Measurements from ENCODE around the gene GMPPA. TPM values are rescaled to one million over a fixed set of nuclear protein-coding genes. Genes with fewer than 3 reads are reported as not detected.

Gene GMPPA
- total RNA-seq, 1 donor from 2014 or later = 33.9 TPM

- no peak for DNase-seq (ENCODE audit: extremely low read depth, low read depth, low spot score)
Measured at GRCh38 chr2:219484343-219485200, 14.1 kb upstream of the GMPPA start.

DNA sequence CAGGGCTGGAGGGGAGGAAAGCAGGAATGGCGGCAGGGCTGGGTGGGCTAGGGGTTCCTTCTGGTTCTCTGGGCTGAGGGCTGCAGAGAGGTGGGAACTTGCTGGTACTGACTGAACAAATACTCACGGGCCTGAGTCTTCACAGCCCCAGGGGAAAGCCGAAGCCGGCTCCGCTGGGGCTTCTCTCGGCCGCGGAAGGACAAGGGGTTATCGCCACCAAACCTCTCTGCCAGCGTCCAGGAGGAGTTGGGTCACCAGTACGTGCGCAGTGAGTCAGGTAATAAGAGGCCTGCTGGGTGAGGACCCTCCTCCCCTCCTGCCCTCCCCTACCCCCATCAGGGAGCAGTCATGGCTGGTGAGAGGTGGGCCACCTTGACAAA, 13.5 kb upstream of the GMPPA start:
- no peak for DNase-seq (ENCODE audit: extremely low read depth, low read depth, low spot score)

DNA sequence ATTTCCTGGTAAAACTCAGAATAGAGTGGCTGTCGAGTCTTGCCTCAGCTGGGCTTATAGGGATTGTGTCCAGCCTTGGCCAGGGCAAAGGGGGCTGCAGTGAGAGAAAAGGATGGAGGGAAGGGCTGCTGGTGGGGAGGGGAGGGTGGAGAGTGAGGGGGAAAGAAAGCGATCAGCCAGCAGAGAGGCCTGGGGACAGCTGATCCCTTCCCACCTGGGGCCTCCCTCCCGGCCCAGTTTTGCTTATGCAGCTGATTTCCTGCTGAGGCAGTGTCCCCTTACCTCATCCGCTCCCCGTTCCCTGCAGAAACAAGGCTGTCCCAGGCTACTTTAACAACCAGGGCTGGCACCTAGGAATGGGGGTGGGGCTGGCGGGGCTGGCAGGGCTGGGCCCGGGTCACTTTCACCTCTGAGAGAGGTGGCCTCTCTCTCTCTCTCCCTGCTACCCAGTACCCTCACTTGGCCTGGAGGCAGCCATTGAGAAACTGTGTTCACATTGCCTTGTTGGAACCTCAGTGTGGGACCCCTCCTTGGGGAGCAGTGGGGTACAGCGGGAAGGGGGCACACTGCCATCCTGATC, 12.2 kb upstream of the GMPPA start:
- DNase-seq (ENCODE audit: extremely low read depth, low read depth, low spot score) = no peak

DNA sequence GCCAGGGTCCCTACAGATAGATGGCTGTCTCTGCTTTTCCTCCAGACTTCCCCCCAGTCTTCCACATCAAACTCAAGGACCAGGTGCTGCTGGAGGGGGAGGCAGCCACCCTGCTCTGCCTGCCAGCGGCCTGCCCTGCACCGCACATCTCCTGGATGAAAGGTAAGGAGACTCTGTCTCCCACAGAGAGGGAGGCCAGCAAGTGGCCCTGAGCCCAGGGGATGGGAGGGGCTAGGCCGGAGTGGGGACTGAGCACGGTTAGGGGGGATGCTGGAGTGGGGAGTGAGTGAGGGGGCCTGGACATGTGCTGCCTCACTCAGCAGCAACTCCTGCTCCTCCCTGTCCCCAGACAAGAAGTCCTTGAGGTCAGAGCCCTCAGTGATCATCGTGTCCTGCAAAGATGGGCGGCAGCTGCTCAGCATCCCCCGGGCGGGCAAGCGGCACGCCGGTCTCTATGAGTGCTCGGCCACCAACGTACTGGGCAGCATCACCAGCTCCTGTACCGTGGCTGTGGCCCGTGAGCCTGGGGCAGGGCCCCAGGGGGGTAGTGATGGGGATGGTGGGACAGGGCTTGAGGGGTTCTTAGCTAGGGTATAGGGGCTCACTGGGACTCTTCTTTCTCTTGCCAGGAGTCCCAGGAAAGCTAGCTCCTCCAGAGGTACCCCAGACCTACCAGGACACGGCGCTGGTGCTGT, 10.4 kb upstream of the GMPPA start:
- no peak for DNase-seq (ENCODE audit: extremely low read depth, low read depth, low spot score)

GRCh38 chr2:219488844-219489194, 9.9 kb upstream of the GMPPA start:
- DNase-seq (ENCODE audit: extremely low read depth, low read depth, low spot score) = no peak

DNA sequence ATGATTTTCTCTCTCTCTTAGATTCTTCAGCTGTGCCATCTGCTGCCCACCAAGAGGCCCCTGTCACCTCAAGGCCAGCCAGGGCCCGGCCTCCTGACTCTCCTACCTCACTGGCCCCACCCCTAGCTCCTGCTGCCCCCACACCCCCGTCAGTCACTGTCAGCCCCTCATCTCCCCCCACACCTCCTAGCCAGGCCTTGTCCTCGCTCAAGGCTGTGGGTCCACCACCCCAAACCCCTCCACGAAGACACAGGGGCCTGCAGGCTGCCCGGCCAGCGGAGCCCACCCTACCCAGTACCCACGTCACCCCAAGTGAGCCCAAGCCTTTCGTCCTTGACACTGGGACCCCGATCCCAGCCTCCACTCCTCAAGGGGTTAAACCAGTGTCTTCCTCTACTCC, 9.4 kb upstream of the GMPPA start:
- DNase-seq (ENCODE audit: extremely low read depth, low read depth, low spot score) = no peak

- no peak for DNase-seq (ENCODE audit: extremely low read depth, low read depth, low spot score)
Measured at GRCh38 chr2:219490186-219490585, 8.5 kb upstream of the GMPPA start.

DNA sequence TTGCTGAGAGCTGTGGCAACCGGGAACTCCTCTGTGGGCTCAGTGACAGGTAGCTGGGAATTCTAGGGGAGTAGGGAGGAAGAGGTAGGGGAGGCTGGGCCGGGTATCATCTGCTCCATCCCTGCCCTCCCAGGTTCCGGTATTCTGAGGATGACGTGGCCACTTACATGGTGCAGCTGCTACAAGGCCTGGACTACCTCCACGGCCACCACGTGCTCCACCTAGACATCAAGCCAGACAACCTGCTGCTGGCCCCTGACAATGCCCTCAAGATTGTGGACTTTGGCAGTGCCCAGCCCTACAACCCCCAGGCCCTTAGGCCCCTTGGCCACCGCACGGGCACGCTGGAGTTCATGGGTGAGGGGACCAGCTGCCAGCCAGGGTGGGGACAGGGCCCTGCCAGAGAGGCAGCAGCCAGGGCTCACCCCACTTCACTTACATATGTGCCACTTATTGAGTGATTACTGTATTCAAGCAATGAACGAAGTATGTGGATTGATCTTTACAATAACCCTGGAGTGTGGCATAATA, 8.0 kb upstream of the GMPPA start:
- no peak for DNase-seq (ENCODE audit: extremely low read depth, low read depth, low spot score)

GRCh38 chr2:219491278-219491963, 7.3 kb upstream of the GMPPA start:
- no peak for DNase-seq (ENCODE audit: extremely low read depth, low read depth, low spot score)

DNA sequence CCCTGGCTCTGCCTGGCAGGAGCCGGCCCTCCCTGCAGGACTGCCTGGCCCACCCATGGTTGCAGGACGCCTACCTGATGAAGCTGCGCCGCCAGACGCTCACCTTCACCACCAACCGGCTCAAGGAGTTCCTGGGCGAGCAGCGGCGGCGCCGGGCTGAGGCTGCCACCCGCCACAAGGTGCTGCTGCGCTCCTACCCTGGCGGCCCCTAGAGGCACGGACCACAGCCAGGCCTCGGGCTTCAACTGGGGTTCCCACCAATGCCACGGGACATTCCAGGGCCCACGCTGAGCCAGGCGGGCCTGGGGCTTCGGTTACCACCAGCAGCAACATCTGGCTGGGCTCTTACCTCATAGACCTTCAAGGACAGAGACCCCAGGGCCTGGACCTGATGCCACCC, 6.1 kb upstream of the GMPPA start:
- no peak for DNase-seq (ENCODE audit: extremely low read depth, low read depth, low spot score)

DNA sequence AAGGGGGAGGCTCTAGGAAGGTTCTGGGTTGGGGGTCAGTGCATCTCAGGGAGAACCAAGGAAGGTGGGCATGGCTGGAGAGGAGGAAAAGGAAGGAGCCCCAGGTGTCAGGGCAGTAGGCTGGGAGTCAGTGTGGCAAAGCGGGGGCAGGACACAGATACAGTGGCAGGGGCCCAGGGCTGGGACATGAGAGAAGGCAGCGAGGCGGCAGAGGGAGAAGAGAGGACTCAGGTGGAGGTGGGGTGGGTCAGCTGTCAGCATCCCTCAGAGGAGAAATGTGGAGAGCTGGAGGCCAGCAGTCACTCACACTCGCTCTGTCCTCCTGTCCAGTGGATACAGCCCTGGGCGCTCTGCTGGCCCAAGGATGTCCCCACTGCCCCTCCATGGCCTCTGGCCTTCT, 5.6 kb upstream of the GMPPA start:
- DNase-seq (ENCODE audit: extremely low read depth, low read depth, low spot score) = no peak

DNA sequence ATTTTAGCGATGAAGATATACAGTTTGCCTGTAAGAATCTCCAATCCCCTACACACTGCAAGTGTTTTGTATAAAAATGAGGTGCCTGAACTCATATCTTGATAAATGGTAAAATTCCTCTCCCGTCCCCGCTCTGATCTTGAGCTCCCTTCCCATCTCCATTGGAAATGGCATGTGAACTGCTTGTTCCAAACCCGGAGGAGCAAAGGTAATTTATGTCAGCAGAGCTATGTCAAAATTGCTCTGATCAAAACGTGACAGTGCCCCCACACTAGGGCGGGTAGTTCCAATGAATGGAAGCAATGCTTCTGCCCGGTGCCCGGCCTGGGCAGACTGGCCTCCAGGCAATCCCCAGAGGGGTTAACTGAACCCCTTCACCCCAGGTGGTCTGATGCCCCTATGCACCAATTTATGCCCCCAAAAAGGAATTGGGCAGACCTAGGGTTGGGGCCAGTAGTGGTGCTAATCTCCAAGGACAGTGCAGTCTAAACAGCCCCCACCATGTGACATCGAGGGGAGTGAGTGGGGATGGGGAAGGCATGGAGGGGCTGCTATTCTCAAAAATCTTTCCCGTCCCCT, 3.6 kb upstream of the GMPPA start:
- no peak for DNase-seq (ENCODE audit: extremely low read depth, low read depth, low spot score)

GRCh38 chr2:219495531-219496122, 3.1 kb upstream of the GMPPA start:
- DNase-seq (ENCODE audit: extremely low read depth, low read depth, low spot score) = no peak

- no peak for DNase-seq (ENCODE audit: extremely low read depth, low read depth, low spot score)
Measured at GRCh38 chr2:219496247-219496824, 2.4 kb upstream of the GMPPA start.

- no peak for DNase-seq (ENCODE audit: extremely low read depth, low read depth, low spot score)
Measured at GRCh38 chr2:219496825-219497494, 1.7 kb upstream of the GMPPA start.

- no peak for DNase-seq (ENCODE audit: extremely low read depth, low read depth, low spot score)
Measured at GRCh38 chr2:219497495-219498279, 1.0 kb upstream of the GMPPA start.

DNA sequence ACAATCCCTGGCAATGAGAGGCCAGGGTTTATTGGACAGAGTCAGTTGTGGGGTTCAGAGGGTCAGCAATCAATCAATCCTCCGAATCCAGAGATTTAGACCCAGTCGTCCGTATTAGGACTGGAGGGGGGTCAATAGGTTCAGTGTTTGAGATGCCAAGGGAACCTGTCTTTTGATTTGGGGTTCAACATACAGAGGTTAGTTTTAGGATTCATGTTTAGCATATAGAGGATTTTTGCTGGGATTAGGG, 292 bp downstream of the GMPPA start:
- no peak for DNase-seq (ENCODE audit: extremely low read depth, low read depth, low spot score)

- DNase-seq (ENCODE audit: extremely low read depth, low read depth, low spot score) = no peak
Measured at GRCh38 chr2:219499555-219499954, 864 bp downstream of the GMPPA start.

- no peak for DNase-seq (ENCODE audit: extremely low read depth, low read depth, low spot score)
Measured at GRCh38 chr2:219500135-219500534, 1.4 kb downstream of the GMPPA start.

All from glomerular endothelial cell (primary cell).